NT2/D1 (cell line): ENCODE measurements around the gene FGFR2.

ENCODE experiments used
- SUZ12 ChIP-seq: IDR thresholded peaks from 2 replicates; pipeline ENCODE4 v1.6.1; 2011; ENCODE audit not compliant: insufficient read length, insufficient read depth; ENCODE audit errors: extremely low read depth
- YY1 ChIP-seq: IDR thresholded peaks from 2 replicates; pipeline ENCODE4 v1.6.1; 2011; ENCODE audit not compliant: insufficient read length, insufficient read depth

DNA sequence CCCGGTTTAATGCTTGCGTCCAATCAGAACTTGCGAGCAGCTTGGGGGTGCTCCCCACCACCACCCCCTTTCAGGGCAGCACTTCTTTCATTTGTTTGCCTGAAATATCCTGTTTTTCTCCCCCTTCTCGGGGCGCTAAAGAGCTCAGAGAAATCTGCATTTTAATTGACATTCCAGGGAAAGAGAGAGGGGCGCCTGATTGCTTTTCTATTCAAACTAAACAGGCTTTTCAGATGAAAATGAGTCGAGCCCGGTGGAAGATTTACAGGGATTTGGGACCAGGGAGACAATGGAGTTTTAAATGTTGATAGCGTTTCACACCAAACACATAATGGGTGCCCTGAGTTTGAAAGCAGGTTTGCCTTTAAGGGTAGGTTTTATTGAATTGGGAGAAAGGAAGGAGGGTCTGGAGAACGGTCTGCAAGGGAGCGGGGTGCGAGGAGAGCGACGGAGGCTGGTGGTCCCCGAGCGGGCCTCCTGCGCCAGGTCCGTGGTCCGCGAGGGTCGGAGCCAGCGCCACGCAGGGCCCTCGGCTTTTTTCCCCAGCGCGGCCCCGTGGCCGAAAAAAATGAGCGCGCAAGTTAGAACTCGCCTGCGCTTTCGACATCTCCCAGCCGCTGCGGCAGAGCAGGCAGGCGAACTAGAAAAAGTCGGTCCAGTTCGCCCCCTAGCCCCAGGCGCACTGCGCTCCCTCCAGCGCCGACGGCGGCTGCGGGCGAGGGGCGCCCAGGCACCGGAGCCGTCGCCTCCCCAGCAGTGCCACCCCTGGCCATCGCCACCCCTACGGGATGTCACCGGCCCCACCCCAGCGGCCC, 1.3 kb downstream of the FGFR2 start:
- TF ChIP-seq YY1 (no peak), SUZ12 (no peak)
